ENCODE data around the gene OOSP4B.

Gene OOSP4B

GRCh38 chr11:59997800-59998199 is 19.2 kb upstream of the OOSP4B start:
- H3K9ac ChIP-seq (ENCODE audit: low read length) = no peak overlapping the region
- H3K9me2 ChIP-seq (replicated peaks; ENCODE audit: insufficient read depth, low read length) = no peaks in the 10 kb centered on the region
- TF ChIP-seq EZH2 (optimal IDR thresholded peaks at IDR 0.05; ENCODE audit: low read depth, low read length) = no peak
- TF ChIP-seq CTCF (IDR thresholded peaks at IDR 0.05; ENCODE audit: low read length) = no peak
- TF ChIP-seq EZH2phosphoT487 (IDR thresholded peaks at IDR 0.05; ENCODE audit: low read length) = no peak
- no peaks in the 10 kb centered on the region for H3K4me1 ChIP-seq (ENCODE audit: low read length)
- H3K9me3 ChIP-seq (replicated peaks; ENCODE audit: insufficient read depth, low read length) = no peaks in the 10 kb centered on the region
- H3K4me3 ChIP-seq (ENCODE audit: low read length) = no peak overlapping the region
- DNase-seq = no peak
- no peaks in the 10 kb centered on the region for H3K36me3 ChIP-seq (replicated peaks; ENCODE audit: insufficient read depth, low read length)
- H2AFZ ChIP-seq (ENCODE audit: low read length) = no peak overlapping the region
- no peaks in the 10 kb centered on the region for H3K79me2 ChIP-seq (ENCODE audit: low read length)
- H4K20me1 ChIP-seq (ENCODE audit: insufficient read depth, low read length) = no peaks in the 10 kb centered on the region
- H3F3A ChIP-seq (ENCODE audit: insufficient read depth, low read length) = no peaks in the 10 kb centered on the region
- H3K4me2 ChIP-seq (ENCODE audit: low read depth, low read length) = no peak overlapping the region
- H3K27me3 ChIP-seq (replicated peaks; ENCODE audit: insufficient read depth, low read length) = no peaks in the 10 kb centered on the region
- H3K27ac ChIP-seq (ENCODE audit: low read length) = no peak overlapping the region

- H3K79me2 ChIP-seq (ENCODE audit: low read length) = no peaks in the 10 kb centered on the region
- no peak overlapping the region for H3K4me3 ChIP-seq (ENCODE audit: low read length)
- DNase-seq = no peak
- TF ChIP-seq EZH2 (optimal IDR thresholded peaks at IDR 0.05; ENCODE audit: low read depth, low read length) = no peak
- no peak for TF ChIP-seq EZH2phosphoT487 (IDR thresholded peaks at IDR 0.05; ENCODE audit: low read length)
- TF ChIP-seq CTCF (IDR thresholded peaks at IDR 0.05; ENCODE audit: low read length) = no peak
- H3K9me2 ChIP-seq (replicated peaks; ENCODE audit: insufficient read depth, low read length) = no peaks in the 10 kb centered on the region
- no peak overlapping the region for H3K9ac ChIP-seq (ENCODE audit: low read length)
- H3K4me1 ChIP-seq (ENCODE audit: low read length) = no peaks in the 10 kb centered on the region
- no peaks in the 10 kb centered on the region for H3K9me3 ChIP-seq (replicated peaks; ENCODE audit: insufficient read depth, low read length)
- H2AFZ ChIP-seq (ENCODE audit: low read length) = no peak overlapping the region
- H3F3A ChIP-seq (ENCODE audit: insufficient read depth, low read length) = no peaks in the 10 kb centered on the region
- no peaks in the 10 kb centered on the region for H3K27me3 ChIP-seq (replicated peaks; ENCODE audit: insufficient read depth, low read length)
- H3K36me3 ChIP-seq (replicated peaks; ENCODE audit: insufficient read depth, low read length) = no peaks in the 10 kb centered on the region
- no peak overlapping the region for H3K27ac ChIP-seq (ENCODE audit: low read length)
- H4K20me1 ChIP-seq (ENCODE audit: insufficient read depth, low read length) = no peaks in the 10 kb centered on the region
- no peak overlapping the region for H3K4me2 ChIP-seq (ENCODE audit: low read depth, low read length)
Observed at GRCh38 chr11:59999691-60000090, 17.3 kb upstream of the OOSP4B start.

DNA sequence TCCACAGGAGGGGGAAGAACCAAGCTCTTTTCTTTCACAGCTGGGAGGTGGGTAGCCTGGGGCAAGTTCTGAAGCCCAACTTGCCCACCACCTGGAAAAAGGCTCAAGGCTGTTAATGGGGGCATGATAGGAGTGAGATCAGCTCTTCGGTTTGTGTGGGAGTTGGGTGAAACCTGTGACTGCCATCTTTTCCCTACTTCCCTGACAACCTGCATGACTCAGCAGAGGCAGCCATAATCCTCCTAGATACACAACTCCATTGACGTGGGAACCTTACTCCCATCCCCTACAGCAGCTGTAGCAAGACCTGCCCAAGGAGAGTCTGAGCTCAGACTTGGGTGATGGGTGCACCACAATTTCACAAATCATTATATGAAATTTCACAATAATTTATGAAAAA is 13.3 kb upstream of the OOSP4B start:
- H2AFZ ChIP-seq (ENCODE audit: low read length) = no peak overlapping the region
- no peaks in the 10 kb centered on the region for H3F3A ChIP-seq (ENCODE audit: insufficient read depth, low read length)
- no peak for DNase-seq
- TF ChIP-seq EZH2 (optimal IDR thresholded peaks at IDR 0.05; ENCODE audit: low read depth, low read length) = no peak
- TF ChIP-seq CTCF (IDR thresholded peaks at IDR 0.05; ENCODE audit: low read length) = no peak
- TF ChIP-seq EZH2phosphoT487 (IDR thresholded peaks at IDR 0.05; ENCODE audit: low read length) = no peak
- H3K9me3 ChIP-seq (replicated peaks; ENCODE audit: insufficient read depth, low read length) = no peaks in the 10 kb centered on the region
- H3K79me2 ChIP-seq (ENCODE audit: low read length) = no peaks in the 10 kb centered on the region
- no peaks in the 10 kb centered on the region for H3K4me1 ChIP-seq (ENCODE audit: low read length)
- no peaks in the 10 kb centered on the region for H3K36me3 ChIP-seq (replicated peaks; ENCODE audit: insufficient read depth, low read length)
- no peaks in the 10 kb centered on the region for H3K27me3 ChIP-seq (replicated peaks; ENCODE audit: insufficient read depth, low read length)
- no peak overlapping the region for H3K4me2 ChIP-seq (ENCODE audit: low read depth, low read length)
- H3K9me2 ChIP-seq (replicated peaks; ENCODE audit: insufficient read depth, low read length) = no peaks in the 10 kb centered on the region
- no peaks in the 10 kb centered on the region for H4K20me1 ChIP-seq (ENCODE audit: insufficient read depth, low read length)
- H3K27ac ChIP-seq (ENCODE audit: low read length) = no peak overlapping the region
- H3K4me3 ChIP-seq (ENCODE audit: low read length) = no peak overlapping the region
- no peak overlapping the region for H3K9ac ChIP-seq (ENCODE audit: low read length)

All from MM.1S (cell line).